H9 (cell line): ENCODE data around the gene USP12. TPM values are rescaled to one million over a fixed set of nuclear protein-coding genes. Genes with fewer than 3 reads are reported as not detected.

Experiments used
- DNase-seq: peaks from one replicate; pipeline ENCODE4 v3.0.0-alpha.2; 2017
- H2AFZ ChIP-seq: one replicate; pipeline ENCODE4 v1.6.1; 2013; ENCODE audit warnings: mild to moderate bottlenecking, low read length, control low read depth, moderate library complexity
- H2AK5ac ChIP-seq: 2 replicates; pipeline ENCODE4 v1.6.1; 2013; ENCODE audit warnings: low read length, control low read depth, mixed read lengths; ENCODE audit not compliant: insufficient read length
- H2BK120ac ChIP-seq: one replicate; pipeline ENCODE4 v1.6.1; 2013; ENCODE audit warnings: low read depth, mild to moderate bottlenecking, low read length, control low read depth, inconsistent platforms; ENCODE audit not compliant: poor library complexity, severe bottlenecking
- H2BK12ac ChIP-seq: 2 replicates; pipeline ENCODE4 v1.6.1; 2013; ENCODE audit warnings: low read length, control low read depth, mixed read lengths, low read depth; ENCODE audit not compliant: insufficient read length
- H2BK15ac ChIP-seq: 2 replicates; pipeline ENCODE4 v1.6.1; 2013; ENCODE audit warnings: low read depth, low read length, control low read depth
- H2BK20ac ChIP-seq: one replicate; pipeline ENCODE4 v1.6.1; 2013; ENCODE audit warnings: low read depth, mild to moderate bottlenecking, low read length, control low read depth, inconsistent platforms; ENCODE audit not compliant: poor library complexity, severe bottlenecking
- H2BK5ac ChIP-seq: 2 replicates; pipeline ENCODE4 v1.6.1; 2013; ENCODE audit warnings: low read length, control low read depth, mixed read lengths; ENCODE audit not compliant: insufficient read length
- H3K14ac ChIP-seq: 2 replicates; pipeline ENCODE4 v1.6.1; 2013; ENCODE audit warnings: low read length, control low read depth; ENCODE audit not compliant: insufficient read depth
- H3K18ac ChIP-seq: 2 replicates; pipeline ENCODE4 v1.6.1; 2013; ENCODE audit warnings: low read depth, mild to moderate bottlenecking, mixed read lengths, low read length, control low read depth; ENCODE audit not compliant: insufficient read length
- H3K23ac ChIP-seq: 2 replicates; pipeline ENCODE4 v1.6.1; 2013; ENCODE audit warnings: low read length, control low read depth, mixed read lengths, low read depth; ENCODE audit not compliant: insufficient read length
- H3K23me2 ChIP-seq: 2 replicates; pipeline ENCODE4 v1.6.1; 2013; ENCODE audit warnings: low read depth, mild to moderate bottlenecking, mixed read lengths, low read length, control low read depth; ENCODE audit not compliant: insufficient read length, poor library complexity, severe bottlenecking
- H3K27ac ChIP-seq: 2 replicates; pipeline ENCODE4 v1.5.1; 2013; ENCODE audit warnings: low read length, control low read depth, mixed read lengths, low read depth; ENCODE audit not compliant: insufficient read length
- H3K27me3 ChIP-seq: 2 replicates; pipeline ENCODE4 v1.6.1; 2013; ENCODE audit warnings: low read length, control low read depth, inconsistent platforms; ENCODE audit not compliant: insufficient read depth
- H3K4ac ChIP-seq: 2 replicates; pipeline ENCODE4 v1.6.1; 2013; ENCODE audit warnings: low read depth, mild to moderate bottlenecking, control low read depth, inconsistent platforms, low read length, moderate library complexity
- H3K4me1 ChIP-seq: 2 replicates; pipeline ENCODE4 v1.6.1; 2013; ENCODE audit warnings: low read length, control low read depth, inconsistent platforms; ENCODE audit not compliant: insufficient read depth
- H3K4me2 ChIP-seq: 2 replicates; pipeline ENCODE4 v1.6.1; 2013; ENCODE audit warnings: low read length, control low read depth, mixed read lengths; ENCODE audit not compliant: insufficient read length, insufficient read depth
- H3K56ac ChIP-seq: 2 replicates; pipeline ENCODE4 v1.6.1; 2013; ENCODE audit warnings: low read depth, mild to moderate bottlenecking, mixed read lengths, low read length, control low read depth; ENCODE audit not compliant: insufficient read length
- H3K79me1 ChIP-seq: 2 replicates; pipeline ENCODE4 v1.6.1; 2013; ENCODE audit warnings: low read depth, mild to moderate bottlenecking, moderate library complexity, low read length, control low read depth, inconsistent platforms; ENCODE audit not compliant: insufficient read depth, poor library complexity, severe bottlenecking
- H3K79me2 ChIP-seq: 2 replicates; pipeline ENCODE4 v1.6.1; 2013; ENCODE audit warnings: low read length, control low read depth, inconsistent platforms; ENCODE audit not compliant: insufficient read depth
- H3K9ac ChIP-seq: 2 replicates; pipeline ENCODE4 v1.6.1; 2013; ENCODE audit warnings: low read length, control low read depth, mixed read lengths; ENCODE audit not compliant: insufficient read length; ENCODE audit errors: extremely low read depth
- H3K9me3 ChIP-seq: one replicate; pipeline ENCODE4 v1.6.1; 2013; ENCODE audit warnings: low read depth, low read length, inconsistent platforms; ENCODE audit not compliant: control insufficient read depth
- H3T11ph ChIP-seq: one replicate; pipeline ENCODE4 v1.6.1; 2013; ENCODE audit warnings: mild to moderate bottlenecking, low read length, control low read depth, inconsistent platforms
- H4K20me1 ChIP-seq: one replicate; pipeline ENCODE4 v1.6.1; 2013; ENCODE audit not compliant: control insufficient read depth, insufficient read length, insufficient read depth
- H4K5ac ChIP-seq: 2 replicates; pipeline ENCODE4 v1.6.1; 2013; ENCODE audit warnings: low read depth, mild to moderate bottlenecking, mixed read lengths, low read length, control low read depth; ENCODE audit not compliant: insufficient read length
- H4K8ac ChIP-seq: replicated peaks from 2 replicates; pipeline ENCODE4 v1.6.1; 2013; ENCODE audit warnings: low read length, control low read depth, mixed read lengths, low read depth; ENCODE audit not compliant: insufficient read length
- H4K91ac ChIP-seq: 2 replicates; pipeline ENCODE4 v1.6.1; 2013; ENCODE audit warnings: low read depth, mild to moderate bottlenecking, moderate library complexity, mixed read lengths, low read length, control low read depth; ENCODE audit not compliant: insufficient read length
- H3K27ac Mint-ChIP-seq, 3 experiments: 2 replicates in 2 of 3; 3 replicates in 1 of 3; pipeline ENCODE4 v1.8.0; 2020 to 2021; ENCODE audit warnings: mixed read lengths in 3 of 3, mild to moderate bottlenecking in 1 of 3, moderate library complexity in 1 of 3
- H3K27me3 Mint-ChIP-seq: 2 replicates; pipeline ENCODE4 v1.8.0; 2021; ENCODE audit warnings: low read depth, mild to moderate bottlenecking, moderate library complexity, mixed read lengths
- H3K36me3 Mint-ChIP-seq, 3 experiments: 2 replicates in 2 of 3; 3 replicates in 1 of 3; pipeline ENCODE4 v1.8.0; 2020 to 2021; ENCODE audit warnings: low read depth in 3 of 3, mixed read lengths in 3 of 3; ENCODE audit not compliant: insufficient read depth in 1 of 3
- H3K4me1 Mint-ChIP-seq, 2 experiments: 2 replicates each; pipeline ENCODE4 v1.8.0; 2020; ENCODE audit warnings: mixed read lengths in 2 of 2
- H3K4me3 Mint-ChIP-seq, 2 experiments: 2 replicates in 1 of 2; 3 replicates in 1 of 2; pipeline ENCODE4 v1.8.0; 2020 to 2021; ENCODE audit warnings: mild to moderate bottlenecking in 2 of 2, mixed read lengths in 2 of 2, moderate library complexity in 1 of 2
- H3K9me3 Mint-ChIP-seq, 2 experiments: 2 replicates in 1 of 2; 3 replicates in 1 of 2; pipeline ENCODE4 v1.8.0; 2020; ENCODE audit warnings: mild to moderate bottlenecking in 2 of 2, mixed read lengths in 2 of 2, moderate library complexity in 1 of 2
- total RNA-seq: library from RNA; stranded (reverse); gene quantifications from 2 replicates; pipeline ENCODE4 v1.2.1, GENCODE V29; 2021
- TF ChIP-seq, protein P1 (sequence below): fragments of 200-600 bp; sonication (generic); conservative IDR thresholded peaks from 3 replicates; pipeline ENCODE4 v1.8.0; 2021; ENCODE audit warnings: antibody characterized with exemption, mild to moderate bottlenecking

The USP12 gene
- total RNA-seq, 1 experiment from 2014 or later: 24.8 TPM

DNA sequence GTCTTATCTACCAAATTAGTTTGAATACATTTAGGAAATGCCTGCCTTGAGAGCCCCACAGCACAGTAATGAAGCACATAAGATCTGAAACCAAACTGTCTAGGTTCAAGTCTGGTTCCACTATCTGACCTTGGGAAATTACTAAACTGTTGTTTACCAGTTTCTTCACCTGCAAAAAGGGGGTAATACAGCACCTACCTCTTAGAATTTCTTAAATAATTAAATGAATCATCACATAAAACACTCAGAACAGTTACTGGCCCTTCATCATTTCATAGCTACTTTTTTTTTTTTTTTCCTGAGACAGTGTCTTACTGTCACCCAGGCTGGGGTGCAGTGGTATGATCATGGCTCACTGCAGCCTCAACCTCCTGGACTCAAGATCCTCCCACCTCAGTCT is 59.6 kb downstream of the USP12 start:
- peaks cover 7% of the 10 kb centered on the region; the same call in 1 of the 2 replicates for H3K79me2 ChIP-seq
- no peaks in the 10 kb centered on the region for H3K9me3 Mint-ChIP-seq
- no peak overlapping the region for H4K5ac ChIP-seq
- DNase-seq: no peak
- H3K27ac ChIP-seq: no peak overlapping the region
- H2BK12ac ChIP-seq: no peak overlapping the region
- H3K4me3 Mint-ChIP-seq: no peak overlapping the region
- no peaks in the 10 kb centered on the region for H3K79me1 ChIP-seq
- H3K23me2 ChIP-seq: no peaks in the 10 kb centered on the region
- H2BK20ac ChIP-seq: no peak overlapping the region
- H3K4me1 ChIP-seq: no peaks in the 10 kb centered on the region
- no peak overlapping the region for H2BK15ac ChIP-seq
- no peaks in the 10 kb centered on the region for H3K27me3 ChIP-seq
- H3K56ac ChIP-seq: no peak overlapping the region
- no peak overlapping the region for H4K91ac ChIP-seq
- H3K9ac ChIP-seq: no peak overlapping the region
- H3K14ac ChIP-seq: no peak overlapping the region
- no peak overlapping the region for H3K4ac ChIP-seq
- TF ChIP-seq, protein P1, sequence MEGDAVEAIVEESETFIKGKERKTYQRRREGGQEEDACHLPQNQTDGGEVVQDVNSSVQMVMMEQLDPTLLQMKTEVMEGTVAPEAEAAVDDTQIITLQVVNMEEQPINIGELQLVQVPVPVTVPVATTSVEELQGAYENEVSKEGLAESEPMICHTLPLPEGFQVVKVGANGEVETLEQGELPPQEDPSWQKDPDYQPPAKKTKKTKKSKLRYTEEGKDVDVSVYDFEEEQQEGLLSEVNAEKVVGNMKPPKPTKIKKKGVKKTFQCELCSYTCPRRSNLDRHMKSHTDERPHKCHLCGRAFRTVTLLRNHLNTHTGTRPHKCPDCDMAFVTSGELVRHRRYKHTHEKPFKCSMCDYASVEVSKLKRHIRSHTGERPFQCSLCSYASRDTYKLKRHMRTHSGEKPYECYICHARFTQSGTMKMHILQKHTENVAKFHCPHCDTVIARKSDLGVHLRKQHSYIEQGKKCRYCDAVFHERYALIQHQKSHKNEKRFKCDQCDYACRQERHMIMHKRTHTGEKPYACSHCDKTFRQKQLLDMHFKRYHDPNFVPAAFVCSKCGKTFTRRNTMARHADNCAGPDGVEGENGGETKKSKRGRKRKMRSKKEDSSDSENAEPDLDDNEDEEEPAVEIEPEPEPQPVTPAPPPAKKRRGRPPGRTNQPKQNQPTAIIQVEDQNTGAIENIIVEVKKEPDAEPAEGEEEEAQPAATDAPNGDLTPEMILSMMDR: no peak
- no peak overlapping the region for H2BK120ac ChIP-seq
- H2BK5ac ChIP-seq: no peak overlapping the region
- H3K27ac Mint-ChIP-seq: no peak overlapping the region; a peak in 2 of 7 replicates
- H3K9me3 ChIP-seq: no peaks in the 10 kb centered on the region
- H3K27me3 Mint-ChIP-seq: no peaks in the 10 kb centered on the region
- no peaks in the 10 kb centered on the region; a peak in 1 of 4 replicates for H3K4me1 Mint-ChIP-seq
- no peak overlapping the region for H3K18ac ChIP-seq
- no peak overlapping the region for H2AK5ac ChIP-seq
- H4K8ac ChIP-seq: no peak overlapping the region
- H2AFZ ChIP-seq: no peak overlapping the region
- H4K20me1 ChIP-seq: no peaks in the 10 kb centered on the region
- no peak overlapping the region for H3K23ac ChIP-seq
- peaks cover 3 to 16% (median 8%) of the 10 kb centered on the region in 3 experiments; a peak in 4 of 7 replicates for H3K36me3 Mint-ChIP-seq
- no peak overlapping the region for H3K4me2 ChIP-seq
- H3T11ph ChIP-seq: no peak overlapping the region
